ENCODE measurements around the gene TMCC1.
"Not testable (repeated sequence)": the region's sequence is repeated elsewhere in the genome, so short reads cannot be mapped to it uniquely, and the experiment has no call there.

Gene TMCC1

DNA sequence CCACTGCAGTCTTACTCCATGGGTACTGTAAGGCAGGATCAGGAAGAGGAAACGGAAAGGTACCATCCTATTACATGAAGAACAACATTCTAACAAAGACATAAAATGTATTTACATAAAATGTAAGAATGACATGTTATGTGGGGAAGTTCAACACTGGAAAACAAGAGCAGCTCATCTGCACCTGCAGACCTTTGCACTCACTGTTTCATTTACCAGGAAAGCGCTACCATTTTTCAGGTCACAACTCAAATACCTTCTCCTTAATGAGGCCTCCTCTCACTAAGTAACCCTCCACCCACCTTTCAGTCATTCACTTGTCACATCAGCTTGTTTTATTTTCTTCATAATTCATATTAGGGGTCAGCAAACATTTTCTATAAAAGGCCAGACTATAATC, 2.6 kb downstream of the TMCC1 start:
- no peak for DNase-seq

GRCh38 chr3:129890125-129890524, 3.4 kb downstream of the TMCC1 start:
- peak; percentile 68 for DNase-seq

GRCh38 chr3:129888771-129889170, 4.7 kb downstream of the TMCC1 start:
- peak; percentile 11 for DNase-seq

DNA sequence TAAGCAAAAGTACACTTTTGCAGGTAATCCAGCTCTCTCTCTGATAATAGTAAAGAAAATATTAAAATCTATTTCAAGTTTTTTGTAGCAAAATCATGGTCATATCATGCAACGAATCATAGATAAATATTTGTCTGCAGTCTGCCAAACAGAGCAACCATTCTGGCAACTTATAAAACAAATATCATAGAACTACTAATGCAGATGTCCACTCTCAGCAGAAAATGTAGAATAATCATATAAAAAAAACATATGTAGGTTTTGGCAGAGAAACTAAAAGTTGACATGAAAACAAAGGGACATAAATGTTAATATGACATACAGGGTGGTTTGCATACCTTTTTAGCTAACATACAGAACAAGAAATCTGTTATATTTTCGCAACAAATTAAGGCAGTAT, 12.2 kb downstream of the TMCC1 start:
- DNase-seq, result no peak

- DNase-seq, result peak; percentile 24
Observed at GRCh38 chr3:129878355-129878754, 15.2 kb downstream of the TMCC1 start.

- not testable (repeated sequence) for DNase-seq
Observed at GRCh38 chr3:129874479-129874878, 19.0 kb downstream of the TMCC1 start.

DNA sequence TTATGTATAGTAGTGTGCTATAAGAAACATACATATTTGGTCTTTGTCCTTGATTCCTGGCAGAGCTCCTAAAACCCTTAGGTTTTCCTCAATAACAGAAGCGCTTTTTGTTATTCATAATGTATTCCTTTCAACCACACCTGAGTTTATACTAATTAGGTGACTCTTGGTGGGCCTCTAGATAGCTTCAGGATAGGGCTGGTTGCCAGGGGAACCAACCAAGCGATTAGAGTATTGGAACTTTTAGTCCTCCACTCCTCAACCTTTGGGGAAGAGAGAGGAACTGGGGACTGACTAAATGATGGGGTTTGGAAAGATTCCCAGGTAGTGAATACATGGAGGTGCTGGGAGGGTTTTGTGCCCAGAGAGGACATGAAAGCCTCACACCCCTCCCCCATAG, 24.6 kb downstream of the TMCC1 start:
- DNase-seq, result no peak

GRCh38 chr3:129867506-129868124, 25.9 kb downstream of the TMCC1 start:
- DNase-seq, result no peak

GRCh38 chr3:129865806-129866205, 27.7 kb downstream of the TMCC1 start:
- DNase-seq, result no peak

- no peak for DNase-seq
Observed at GRCh38 chr3:129864519-129864918, 29.0 kb downstream of the TMCC1 start.

GRCh38 chr3:129859272-129859671, 34.2 kb downstream of the TMCC1 start:
- DNase-seq, result no peak

GRCh38 chr3:129857899-129858298, 35.6 kb downstream of the TMCC1 start:
- DNase-seq, result no peak

DNA sequence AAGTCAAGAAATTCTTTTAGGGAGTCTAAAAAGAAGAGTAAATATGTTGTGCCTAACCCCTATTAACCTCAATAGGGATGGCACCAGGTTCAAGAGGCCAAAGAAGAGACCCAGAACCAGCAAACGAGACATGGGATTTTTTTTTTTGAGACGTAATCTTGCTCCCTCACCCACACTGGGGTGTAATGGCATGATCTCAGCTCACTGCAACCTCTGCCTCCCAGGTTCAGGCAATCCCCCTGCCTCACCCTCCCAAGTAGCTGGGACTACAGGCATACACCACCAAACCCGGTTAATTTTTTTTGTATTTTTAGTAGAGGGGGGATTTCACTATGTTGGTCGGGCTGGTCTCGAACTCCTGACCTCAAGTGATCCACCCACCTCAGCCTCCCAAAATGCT, 36.7 kb downstream of the TMCC1 start:
- DNase-seq, result not testable (repeated sequence)

- DNase-seq, result peak; percentile 51
Observed at GRCh38 chr3:129855832-129856419, 37.6 kb downstream of the TMCC1 start.

- no peak for DNase-seq
Observed at GRCh38 chr3:129855170-129855831, 38.2 kb downstream of the TMCC1 start.

DNA sequence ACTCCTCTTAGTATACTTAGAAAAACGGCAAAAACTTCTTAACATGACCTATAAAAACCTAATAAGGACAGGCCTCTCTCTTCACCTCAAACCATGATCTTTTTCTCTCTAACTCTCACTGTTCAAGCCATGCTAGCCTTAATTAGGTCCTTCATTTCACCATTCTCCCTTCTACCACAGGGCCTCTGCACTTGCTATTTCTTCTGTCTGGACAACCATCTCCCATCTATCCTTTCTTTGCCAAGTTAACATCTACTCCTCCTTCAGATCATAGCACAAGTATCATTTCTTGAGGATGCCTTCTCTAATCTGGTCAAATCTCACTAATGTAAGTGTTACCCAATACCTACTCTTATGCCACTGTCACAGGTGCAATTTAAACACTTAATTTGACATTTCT, 39.1 kb downstream of the TMCC1 start:
- DNase-seq, result no peak

DNA sequence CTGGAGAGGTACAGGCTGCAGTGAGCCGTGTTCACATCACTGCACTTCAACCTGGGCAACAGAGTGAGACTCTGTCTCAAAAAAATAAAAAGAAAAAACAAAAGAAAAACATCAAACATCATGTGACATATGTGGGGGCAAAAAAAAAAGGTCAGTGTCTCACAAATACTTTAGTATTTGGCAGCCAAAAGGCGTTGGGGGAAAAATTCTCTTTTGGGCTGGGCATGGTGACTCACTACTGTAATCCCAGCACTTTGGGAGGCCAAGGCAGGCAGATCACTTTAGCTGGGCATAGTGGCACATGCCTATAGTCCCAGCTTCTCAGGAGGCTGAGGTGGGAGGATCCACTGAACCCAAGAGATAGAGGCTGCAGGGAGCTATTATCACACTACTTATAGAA, 47.6 kb downstream of the TMCC1 start:
- DNase-seq, result no peak

DNA sequence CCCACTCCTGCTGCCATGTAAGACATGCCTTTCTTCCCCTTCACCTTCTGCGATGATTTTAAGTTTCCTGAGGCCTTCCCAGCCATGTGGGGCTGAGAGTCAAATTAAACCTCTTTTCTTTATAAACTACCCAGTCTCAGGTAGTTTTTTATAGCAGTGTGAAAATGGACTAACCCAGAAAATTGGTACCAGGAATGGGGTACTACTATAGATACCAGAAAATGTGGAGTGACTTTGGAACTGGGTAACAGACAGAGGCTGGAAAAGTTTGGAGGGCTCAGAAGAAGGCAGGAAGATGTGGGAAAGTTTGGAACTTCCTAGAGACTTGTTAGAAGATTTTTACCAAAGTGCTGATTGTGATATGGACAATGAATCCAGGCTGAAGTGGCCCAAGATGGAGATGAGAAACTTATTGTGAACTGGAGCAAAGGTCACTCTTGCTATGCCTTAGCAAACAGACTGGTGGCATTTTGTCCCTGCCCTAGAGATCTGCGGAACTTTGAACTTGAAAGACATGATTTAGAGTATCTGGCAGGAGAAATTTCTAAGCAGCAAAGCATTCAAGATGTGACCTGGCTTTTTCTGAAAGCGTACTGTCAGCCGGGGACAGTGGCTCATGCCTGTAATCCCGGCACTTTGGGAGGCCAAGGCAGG, 52.7 kb downstream of the TMCC1 start:
- DNase-seq, result no peak

- no peak for DNase-seq
Observed at GRCh38 chr3:129838086-129838485, 55.4 kb downstream of the TMCC1 start.

DNA sequence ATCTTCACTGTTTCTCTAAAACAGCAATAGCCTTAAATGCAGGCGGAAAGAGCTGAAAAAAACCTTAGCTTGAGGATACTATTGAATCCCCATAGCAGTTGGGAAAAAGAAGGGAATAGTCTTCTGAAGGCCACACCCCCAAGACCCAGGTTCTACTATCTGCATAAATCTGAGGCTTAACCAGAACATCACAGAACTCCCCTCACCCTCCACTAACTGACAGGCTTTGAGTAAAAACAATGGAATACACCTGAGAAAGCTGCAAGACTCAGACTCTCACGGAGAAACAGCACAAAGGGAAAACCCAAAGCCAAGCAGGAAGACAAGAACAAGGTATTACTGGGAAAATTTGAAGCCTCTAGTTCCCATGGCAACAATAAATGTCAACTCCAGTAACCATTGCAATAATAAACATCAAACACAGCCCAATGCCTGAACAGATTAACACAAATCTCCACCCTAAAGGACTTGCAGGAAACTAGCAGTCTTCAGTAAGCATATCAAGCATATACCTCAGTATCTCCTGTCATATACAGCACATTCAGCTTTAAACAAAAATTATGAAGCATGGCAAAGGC, 56.4 kb downstream of the TMCC1 start:
- DNase-seq, result no peak

GRCh38 chr3:129836381-129837064, 57.0 kb downstream of the TMCC1 start:
- DNase-seq, result peak; percentile 3

GRCh38 chr3:129835198-129835597, 58.3 kb downstream of the TMCC1 start:
- DNase-seq, result no peak

GRCh38 chr3:129834580-129834979, 58.9 kb downstream of the TMCC1 start:
- no peak for DNase-seq
